ENCODE results near the gene SBF2.

Gene SBF2

GRCh38 chr11:9823439-9823838 lies 470.6 kb downstream of the SBF2 start:
- TF ChIP-seq CTCF (IDR thresholded peaks at IDR 0.05; ENCODE audit: control extremely low read depth, extremely low read depth, low read depth, missing control alignments) = no peak
- POLR2A ChIA-PET = no interaction called here

GRCh38 chr11:9821008-9821752 lies 472.8 kb downstream of the SBF2 start:
- CTCF ChIA-PET = no interaction called here
- POLR2A ChIA-PET = interaction anchor here (0.6 kb wide), 1 partner anchor 47 kb away, joined by 6 read pairs; no protein-coding TSS in a partner anchor
- DNase-seq (ENCODE audit: extremely low spot score) = no peak
- TF ChIP-seq CTCF (IDR thresholded peaks at IDR 0.05; ENCODE audit: control extremely low read depth, extremely low read depth, low read depth, missing control alignments) = no peak

More at GRCh38 chr11:9823439-9823838, 470.6 kb downstream of the SBF2 start:
- CTCF ChIA-PET = interaction anchor here (1.3 kb wide), 1 partner anchor 11 kb away, joined by 5 read pairs; no protein-coding TSS in a partner anchor
- DNase-seq (ENCODE audit: extremely low spot score) = no peak

GRCh38 chr11:9820260-9820659 lies 473.8 kb downstream of the SBF2 start:
- POLR2A ChIA-PET = no interaction called here
- CTCF ChIA-PET = no interaction called here
- TF ChIP-seq CTCF (IDR thresholded peaks at IDR 0.05; ENCODE audit: control extremely low read depth, extremely low read depth, low read depth, missing control alignments) = no peak
- no peak for DNase-seq (ENCODE audit: extremely low spot score)

GRCh38 chr11:9817191-9817590 lies 476.8 kb downstream of the SBF2 start:
- no peak for DNase-seq (ENCODE audit: extremely low spot score)
- POLR2A ChIA-PET = no interaction called here
- no peak for TF ChIP-seq CTCF (IDR thresholded peaks at IDR 0.05; ENCODE audit: control extremely low read depth, extremely low read depth, low read depth, missing control alignments)
- CTCF ChIA-PET = interaction anchor here (1.0 to 1.3 kb wide), 4 partner anchors 9 to 22 kb away, joined by 3 to 4 read pairs (median 3); no protein-coding TSS in a partner anchor

- POLR2A ChIA-PET = no interaction called here
- no peak for TF ChIP-seq CTCF (IDR thresholded peaks at IDR 0.05; ENCODE audit: control extremely low read depth, extremely low read depth, low read depth, missing control alignments)
- no peak for DNase-seq (ENCODE audit: extremely low spot score)
- CTCF ChIA-PET = interaction anchor here (0.8 to 1.0 kb wide), 2 partner anchors 17 to 39 kb away, joined by 3 read pairs; no protein-coding TSS in a partner anchor
These were observed 478.4 kb downstream of the SBF2 start for GRCh38 chr11:9815486-9816136.

- ChIA-PET POLR2A (no interaction called here), CTCF (interaction anchor here (1.2 to 1.6 kb wide), 2 partner anchors 10 to 21 kb away, joined by 4 read pairs; no protein-coding TSS in a partner anchor)
- no peak for TF ChIP-seq CTCF (IDR thresholded peaks at IDR 0.05; ENCODE audit: control extremely low read depth, extremely low read depth, low read depth, missing control alignments)
- DNase-seq (ENCODE audit: extremely low spot score) = no peak
These were observed 479.9 kb downstream of the SBF2 start for GRCh38 chr11:9814108-9814507.

Data from GM10248 (cell line).